GM18505 (cell line): ENCODE results near the gene HNRNPUL1.
A peak's percentile ranks its signal among the peaks of the same experiment; 100 is the strongest.
"Not testable (repeated sequence)": the region's sequence is repeated elsewhere in the genome, so short reads cannot be mapped to it uniquely, and the experiment has no call there.

Source experiments
- ATAC-seq: cut with Tn5 transposase; IDR thresholded peaks from one replicate; pipeline ENCODE4 v1.9.1; 2021; ENCODE audit not compliant: unreplicated experiment
- POLR2A ChIP-seq: IDR thresholded peaks from 4 replicates; pipeline ENCODE4 v1.6.1; 2011; ENCODE audit warnings: borderline replicate concordance; ENCODE audit not compliant: insufficient read depth, insufficient read length; ENCODE audit errors: extremely low read depth

Gene HNRNPUL1

GRCh38 chr19:41341669-41342490, 77.7 kb downstream of the HNRNPUL1 start:
- TF ChIP-seq POLR2A: no peak
- ATAC-seq: no peak

GRCh38 chr19:41344162-41344561, 80.0 kb downstream of the HNRNPUL1 start:
- TF ChIP-seq POLR2A: no peak
- ATAC-seq: no peak

- ATAC-seq: not testable (repeated sequence)
Measured at GRCh38 chr19:41346916-41347315, 82.7 kb downstream of the HNRNPUL1 start.

- no peak for ATAC-seq
- TF ChIP-seq POLR2A: no peak
Measured at GRCh38 chr19:41350735-41351338, 86.7 kb downstream of the HNRNPUL1 start.

GRCh38 chr19:41351339-41352245, 87.4 kb downstream of the HNRNPUL1 start:
- ATAC-seq: peak; percentile 39

GRCh38 chr19:41352279-41352608, 88.1 kb downstream of the HNRNPUL1 start:
- TF ChIP-seq POLR2A: no peak
- ATAC-seq: no peak

More at GRCh38 chr19:41351339-41352245, 87.4 kb downstream of the HNRNPUL1 start:
- TF ChIP-seq POLR2A: peak; percentile 80

GRCh38 chr19:41352609-41353465, 88.7 kb downstream of the HNRNPUL1 start:
- TF ChIP-seq POLR2A: peak; percentile 19
- no peak for ATAC-seq

- peak; percentile 42 for ATAC-seq
- peak; percentile 90 for TF ChIP-seq POLR2A
Measured at GRCh38 chr19:41353466-41354342, 89.5 kb downstream of the HNRNPUL1 start, which contains the start of gene TGFB1. Gene TGFB1, minus strand, starts transcription at chr19:41353922. Its CDS starts 878 bp downstream, at chr19:41353044.

- ATAC-seq: no peak
- no peak for TF ChIP-seq POLR2A
Measured at GRCh38 chr19:41354343-41354953, 90.3 kb downstream of the HNRNPUL1 start.

- no peak for TF ChIP-seq POLR2A
- ATAC-seq: no peak
Measured at GRCh38 chr19:41355035-41355434, 90.9 kb downstream of the HNRNPUL1 start.

GRCh38 chr19:41355802-41356201, 91.6 kb downstream of the HNRNPUL1 start:
- TF ChIP-seq POLR2A: no peak
- no peak for ATAC-seq
